OCI-LY3 (cell line): ENCODE data around the gene ZNF689.

Experiments used
- H2AFZ ChIP-seq: fragments of 200-600, 300-600 bp; shearing (Covaris generic); 2 replicates; pipeline ENCODE4 v1.6.0; 2014; ENCODE audit warnings: antibody characterized with exemption, low read depth, low read length
- H3K27ac ChIP-seq: fragments of 200-600, 300-600 bp; sonication (generic); 2 replicates; pipeline ENCODE4 v1.5.1; 2014; ENCODE audit warnings: mild to moderate bottlenecking, low read length, moderate library complexity, mixed read lengths
- H3K27me3 ChIP-seq: fragments of 200-600, 300-600 bp; sonication (generic); 2 replicates; pipeline ENCODE4 v1.6.1; 2014; ENCODE audit warnings: low read depth, low read length, mixed read lengths
- H3K36me3 ChIP-seq: fragments of 200-600, 300-600 bp; sonication (generic); replicated peaks from 2 replicates; pipeline ENCODE3; 2014; ENCODE audit warnings: low read depth, low read length, mixed read lengths
- H3K4me1 ChIP-seq: fragments of 300-600, 200-600 bp; sonication (generic); 2 replicates; pipeline ENCODE4 v1.6.1; 2014; ENCODE audit warnings: low read length, mixed read lengths
- H3K4me2 ChIP-seq: fragments of 200-600, 300-600 bp; sonication (generic); 2 replicates; pipeline ENCODE4 v1.6.1; 2014; ENCODE audit warnings: low read length, mixed read lengths
- H3K4me3 ChIP-seq: fragments of 300-600, 200-600 bp; sonication (generic); 2 replicates; pipeline ENCODE4 v1.5.1; 2014; ENCODE audit warnings: antibody characterized with exemption, mild to moderate bottlenecking, low read length, moderate library complexity
- H3K79me2 ChIP-seq: fragments of 300-600, 200-600 bp; shearing (Covaris generic); 2 replicates; pipeline ENCODE4 v1.6.1; 2014; ENCODE audit warnings: mild to moderate bottlenecking, low read length, mixed read lengths
- H3K9ac ChIP-seq: fragments of 300-600, 200-600 bp; shearing (Covaris generic); 2 replicates; pipeline ENCODE4 v1.6.0; 2014; ENCODE audit warnings: mild to moderate bottlenecking, low read length, moderate library complexity
- H3K9me3 ChIP-seq: fragments of 200-600, 300-600 bp; shearing (Covaris generic); 2 replicates; pipeline ENCODE4 v1.6.1; 2014; ENCODE audit warnings: low read length, mixed read lengths; ENCODE audit not compliant: insufficient read depth
- H4K20me1 ChIP-seq: fragments of 200-600, 300-600 bp; sonication (generic); 2 replicates; pipeline ENCODE4 v1.6.1; 2016; ENCODE audit warnings: low read length, mixed read lengths; ENCODE audit not compliant: insufficient read depth
- CTCF ChIP-seq: fragments of 200-600, 300-600 bp; sonication (generic); IDR thresholded peaks from 2 replicates; pipeline ENCODE4 v1.5.1; 2014; ENCODE audit warnings: antibody characterized with exemption, low read length, low read depth
- EZH2phosphoT487 ChIP-seq: fragments of 200-600 bp; shearing (Covaris generic); IDR thresholded peaks from 2 replicates; pipeline ENCODE4 v1.6.1; 2018; ENCODE audit warnings: antibody characterized with exemption, mixed run types, low read depth

Gene ZNF689

GRCh38 chr16:30569281-30569680 lies 40.9 kb downstream of the ZNF689 start:
- Histone ChIP-seq H3K4me2 (no peak overlapping the region), H3K79me2 (0 out of 2 replicates have a peak, but pooled peaks cover 5% of the 10 kb centered on the region), H3K9ac (no peak overlapping the region), H3K4me1 (peaks cover 22% of the 10 kb centered on the region; the same call in 1 of the 2 replicates), H4K20me1 (no peaks in the 10 kb centered on the region), H3K4me3 (no peak overlapping the region), H3K36me3 (no peaks in the 10 kb centered on the region), H3K27ac (no peak overlapping the region), H3K27me3 (no peaks in the 10 kb centered on the region), H2AFZ (no peak overlapping the region), H3K9me3 (no peaks in the 10 kb centered on the region)
- TF ChIP-seq EZH2phosphoT487 (no peak), CTCF (no peak)

- Histone ChIP-seq H3K9ac (no peak overlapping the region), H3K27ac (no peak overlapping the region), H3K36me3 (no peaks in the 10 kb centered on the region), H3K79me2 (0 out of 2 replicates have a peak, but pooled peaks cover 5% of the 10 kb centered on the region), H3K9me3 (no peaks in the 10 kb centered on the region), H3K4me3 (no peak overlapping the region), H2AFZ (no peak overlapping the region), H3K4me1 (peaks cover 20% of the 10 kb centered on the region; the same call in 1 of the 2 replicates), H3K27me3 (no peaks in the 10 kb centered on the region), H4K20me1 (no peaks in the 10 kb centered on the region), H3K4me2 (no peak overlapping the region)
- TF ChIP-seq CTCF: no peak
- TF ChIP-seq EZH2phosphoT487: no peak
These were observed 42.1 kb downstream of the ZNF689 start for GRCh38 chr16:30567991-30568638.

GRCh38 chr16:30567160-30567990 lies 42.8 kb downstream of the ZNF689 start:
- H3K27me3 ChIP-seq: no peaks in the 10 kb centered on the region
- no peak for TF ChIP-seq EZH2phosphoT487
- no peak for TF ChIP-seq CTCF

GRCh38 chr16:30566531-30566930 lies 43.7 kb downstream of the ZNF689 start:
- Histone ChIP-seq H3K27me3 (no peaks in the 10 kb centered on the region), H3K79me2 (0 out of 2 replicates have a peak, but pooled peaks cover 5% of the 10 kb centered on the region), H3K4me3 (no peak overlapping the region), H4K20me1 (no peaks in the 10 kb centered on the region), H2AFZ (no peak overlapping the region), H3K4me2 (no peak overlapping the region), H3K4me1 (peaks cover 17% of the 10 kb centered on the region; the same call in 1 of the 2 replicates), H3K27ac (no peak overlapping the region), H3K9ac (no peak overlapping the region), H3K36me3 (no peaks in the 10 kb centered on the region), H3K9me3 (no peaks in the 10 kb centered on the region)
- TF ChIP-seq CTCF (no peak), EZH2phosphoT487 (no peak)

More at GRCh38 chr16:30567160-30567990, 42.8 kb downstream of the ZNF689 start:
- H3K9me3 ChIP-seq: no peaks in the 10 kb centered on the region
- no peak overlapping the region for H2AFZ ChIP-seq
- H3K36me3 ChIP-seq: no peaks in the 10 kb centered on the region
- 0 out of 2 replicates have a peak, but pooled peaks cover 5% of the 10 kb centered on the region for H3K79me2 ChIP-seq
- H3K9ac ChIP-seq: no peak overlapping the region
- peaks cover 17% of the 10 kb centered on the region; the same call in 1 of the 2 replicates for H3K4me1 ChIP-seq
- no peak overlapping the region for H3K27ac ChIP-seq
- H4K20me1 ChIP-seq: no peaks in the 10 kb centered on the region
- H3K4me2 ChIP-seq: no peak overlapping the region
- no peak overlapping the region for H3K4me3 ChIP-seq
